Left lung (tissue), 10 donors: Measurements from ENCODE around the gene MIAT. TPM values are rescaled to one million over a fixed set of nuclear protein-coding genes. Genes with fewer than 3 reads are reported as not detected.

Experiments used
- ATAC-seq: fragments of 200-7000 bp; cut with Tn5 transposase; one replicate; pipeline ENCODE4 v1.9.1; 2020; ENCODE audit warnings: moderate library complexity
- DNase-seq, 4 donors: peaks; one replicate each; pipeline ENCODE4 v3.0.0-alpha.2; 2013 to 2020
- H3K27ac ChIP-seq, 2 donors: fragments of 200-600 bp; sonication (generic) in 1 of 2; one replicate each; pipeline versions ENCODE4 v1.5.0 to v1.8.0; 2020 to 2021
- H3K27me3 ChIP-seq, 2 donors: fragments of 200-600 bp; sonication (generic) in 1 of 2; one replicate each; pipeline versions ENCODE4 v1.5.0 to v1.8.0; 2020 to 2021
- H3K36me3 ChIP-seq, 2 donors: fragments of 200-600 bp; sonication (generic) in 1 of 2; one replicate each; pipeline versions ENCODE4 v1.5.0 to v1.8.0; 2020 to 2021
- H3K4me1 ChIP-seq, 2 donors: fragments of 200-600 bp; one replicate each; pipeline ENCODE4 v1.8.0; 2021
- H3K4me3 ChIP-seq, 2 donors: fragments of 200-600 bp; sonication (generic) in 1 of 2; one replicate each; pipeline versions ENCODE4 v1.5.0 to v1.8.0; 2020 to 2021; ENCODE audit warnings: mild to moderate bottlenecking in 1 of 2
- H3K9me3 ChIP-seq, 2 donors: fragments of 200-600 bp; sonication (generic) in 1 of 2; one replicate each; pipeline versions ENCODE4 v1.5.0 to v1.8.0; 2020 to 2021
- CTCF ChIP-seq, 2 donors: fragments of 200-600 bp; sonication (generic) in 1 of 2; IDR thresholded peaks; one replicate each; pipeline versions ENCODE4 v1.5.0 to v1.8.0; 2021; ENCODE audit warnings: antibody characterized with exemption in 2 of 2
- intact Hi-C, 2 donors: fragments of 100-400 bp; cut with DNase I; formaldehyde crosslinking; loops; one replicate each; pipeline versions ENCODE4 v1.11.2 to v1.14.2; 2022
- polyA plus RNA-seq, 6 donors: library from polyadenylated mRNA; unstranded; fragments of 120-200 nt; gene quantifications; one replicate each; pipeline ENCODE4 v1.2.1, GENCODE V29; 2013; ENCODE audit not compliant: insufficient read length in 6 of 6
- total RNA-seq, 2 donors: library from RNA; stranded (reverse); fragmentation: NEBNext Ultra II Directional; extraction: Animal tissue kit (Norgen Biotek cat#: 25700); gene quantifications; one replicate each; pipeline ENCODE4 v1.2.1, GENCODE V29; 2021
- donor health status: DM: no; HTN: yes; CAD: no.
- donor health status: DM: no; HTN: no; CAD: no.

MIAT gene
- total and polyA plus RNA-seq, 8 donors: 1.7 to 11.2 (median 2.8) TPM

- no peak for TF ChIP-seq CTCF (IDR thresholded peaks at IDR 0.05)
- no peak for ATAC-seq
- Histone ChIP-seq H3K27ac (peak overlapping the region in 1 of 2 donors; percentile 37), H3K4me3 (no peak overlapping the region), H3K9me3 (no peaks in the 10 kb centered on the region), H3K36me3 (no peaks in the 10 kb centered on the region), H3K4me1 (peaks cover 12 to 53% of the 10 kb centered on the region in 2 donors), H3K27me3 (peaks cover 29 to 51% of the 10 kb centered on the region in 2 donors)
- intact Hi-C loops: no loop called here
- no peak for DNase-seq
Measured at GRCh38 chr22:26660961-26661578, 3.7 kb downstream of the MIAT start.

- Histone ChIP-seq H3K27me3 (peaks cover 22 to 46% of the 10 kb centered on the region in 2 donors), H3K9me3 (no peaks in the 10 kb centered on the region), H3K36me3 (no peaks in the 10 kb centered on the region), H3K4me1 (peaks cover 9 to 47% of the 10 kb centered on the region in 2 donors), H3K4me3 (no peak overlapping the region), H3K27ac (no peak overlapping the region)
- no peak for TF ChIP-seq CTCF (IDR thresholded peaks at IDR 0.05)
- DNase-seq (no peak), ATAC-seq (no peak)
- intact Hi-C loops: no loop called here
Measured at GRCh38 chr22:26662160-26662559, 4.8 kb downstream of the MIAT start.

GRCh38 chr22:26663374-26663923, 6.1 kb downstream of the MIAT start:
- H3K27me3 ChIP-seq: peaks cover 9 to 33% of the 10 kb centered on the region in 2 donors
- intact Hi-C loops: no loop called here
- no peak for TF ChIP-seq CTCF (IDR thresholded peaks at IDR 0.05)
- peaks cover 4 to 34% of the 10 kb centered on the region in 2 donors for H3K4me1 ChIP-seq
- DNase-seq (no peak), ATAC-seq (no peak)
- H3K36me3 ChIP-seq: no peaks in the 10 kb centered on the region
- H3K27ac ChIP-seq: no peak overlapping the region
- H3K4me3 ChIP-seq: no peak overlapping the region
- no peaks in the 10 kb centered on the region for H3K9me3 ChIP-seq

- Histone ChIP-seq H3K9me3 (no peaks in the 10 kb centered on the region), H3K27me3 (peaks cover 0 to 17% of the 10 kb centered on the region in 2 donors), H3K36me3 (no peaks in the 10 kb centered on the region), H3K4me1 (peaks cover 0 to 30% of the 10 kb centered on the region in 2 donors), H3K4me3 (no peak overlapping the region), H3K27ac (no peak overlapping the region)
- ATAC-seq (no peak), DNase-seq (no peak)
- intact Hi-C loops: no loop called here
- no peak for TF ChIP-seq CTCF (IDR thresholded peaks at IDR 0.05)
Measured at GRCh38 chr22:26665813-26666231, 8.4 kb downstream of the MIAT start.

GRCh38 chr22:26667140-26667539, 9.8 kb downstream of the MIAT start:
- intact Hi-C loops: no loop called here
- no peaks in the 10 kb centered on the region for H3K36me3 ChIP-seq
- no peak for ATAC-seq
- no peak overlapping the region for H3K4me3 ChIP-seq
- H3K27ac ChIP-seq: no peak overlapping the region
- H3K4me1 ChIP-seq: peaks cover 0 to 36% of the 10 kb centered on the region in 2 donors
- H3K27me3 ChIP-seq: peaks cover 0 to 15% of the 10 kb centered on the region in 2 donors
- H3K9me3 ChIP-seq: no peaks in the 10 kb centered on the region
- no peak for DNase-seq
- no peak for TF ChIP-seq CTCF (IDR thresholded peaks at IDR 0.05)
